Karpas-422 (cell line): ENCODE measurements around the gene SLC24A4. TPM values are rescaled to one million over a fixed set of nuclear protein-coding genes. Genes with fewer than 3 reads are reported as not detected.

Source experiments
- DNase-seq: peaks from one replicate; pipeline ENCODE4 v3.0.0-alpha.2; 2015
- H2AFZ ChIP-seq: fragments of 200-600 bp; sonication (generic); 2 replicates; pipeline ENCODE4 v1.6.1; 2014; ENCODE audit warnings: antibody characterized with exemption, low read length, mixed read lengths
- H3K27ac ChIP-seq: fragments of 200-600 bp; sonication (generic); 2 replicates; pipeline ENCODE4 v1.5.1; 2014; ENCODE audit warnings: mild to moderate bottlenecking, low read length, moderate library complexity
- H3K27me3 ChIP-seq: fragments of 200-600 bp; sonication (generic); 2 replicates; pipeline ENCODE4 v1.6.1; 2014; ENCODE audit warnings: low read length, mixed read lengths
- H3K36me3 ChIP-seq: fragments of 200-600 bp; sonication (generic); 2 replicates; pipeline ENCODE4 v1.6.1; 2014; ENCODE audit warnings: low read length, mixed read lengths; ENCODE audit not compliant: insufficient read depth
- H3K4me1 ChIP-seq: fragments of 200-600 bp; sonication (generic); 2 replicates; pipeline ENCODE4 v1.6.1; 2014; ENCODE audit warnings: mild to moderate bottlenecking, low read length, mixed read lengths
- H3K4me2 ChIP-seq: fragments of 200-600 bp; sonication (generic); 2 replicates; pipeline ENCODE4 v1.6.1; 2014; ENCODE audit warnings: low read length, low read depth, mild to moderate bottlenecking; ENCODE audit not compliant: poor library complexity, severe bottlenecking
- H3K4me3 ChIP-seq: fragments of 200-600 bp; sonication (generic); 2 replicates; pipeline ENCODE4 v1.5.1; 2014; ENCODE audit warnings: mild to moderate bottlenecking, antibody characterized with exemption, low read length, mixed read lengths
- H3K79me2 ChIP-seq: fragments of 200-600 bp; sonication (generic); 2 replicates; pipeline ENCODE4 v1.6.1; 2014; ENCODE audit warnings: mild to moderate bottlenecking, low read length, mixed read lengths
- H3K9ac ChIP-seq: fragments of 200-600 bp; sonication (generic); 2 replicates; pipeline ENCODE4 v1.6.0; 2014; ENCODE audit warnings: low read length
- H3K9me2 ChIP-seq: fragments of 200-600 bp; sonication (generic), shearing (Covaris generic); replicated peaks from 2 replicates; pipeline ENCODE4 v1.6.0; 2014; ENCODE audit warnings: mild to moderate bottlenecking, low read length, moderate library complexity; ENCODE audit not compliant: insufficient read depth
- H3K9me3 ChIP-seq: fragments of 300-700, 200-600 bp; sonication (generic); 2 replicates; pipeline ENCODE4 v1.6.1; 2014; ENCODE audit warnings: low read length, mixed read lengths
- H4K20me1 ChIP-seq: fragments of 200-600 bp; sonication (generic); 2 replicates; pipeline ENCODE4 v1.6.1; 2014; ENCODE audit warnings: mild to moderate bottlenecking, antibody characterized with exemption, low read length, low read depth; ENCODE audit not compliant: insufficient read depth
- total RNA-seq: library from RNA; depleted of rRNA; stranded (reverse); fragments of >200 nt; shearing (Covaris generic); gene quantifications from 2 replicates; pipeline ENCODE4 v1.2.3, GENCODE V29; 2014; ENCODE audit warnings: low replicate concordance

Gene SLC24A4
- total RNA-seq, 1 experiment from 2014 or later = not detected

- Histone ChIP-seq H3K9me3 (no peaks in the 10 kb centered on the region), H2AFZ (no peak overlapping the region), H3K4me3 (no peak overlapping the region), H3K36me3 (no peaks in the 10 kb centered on the region), H3K79me2 (no peaks in the 10 kb centered on the region), H3K27me3 (no peaks in the 10 kb centered on the region), H3K4me2 (no peak overlapping the region), H3K9ac (no peak overlapping the region), H3K27ac (no peak overlapping the region), H3K9me2 (no peaks in the 10 kb centered on the region), H3K4me1 (no peaks in the 10 kb centered on the region), H4K20me1 (0 out of 2 replicates have a peak, but pooled peaks cover 4% of the 10 kb centered on the region)
- DNase-seq = no peak
Observed at GRCh38 chr14:92384461-92385133, 61.6 kb downstream of the SLC24A4 start.

- no peak overlapping the region for H3K27ac ChIP-seq
Observed at GRCh38 chr14:92385561-92385960, 62.6 kb downstream of the SLC24A4 start.

GRCh38 chr14:92386165-92386564 lies 63.2 kb downstream of the SLC24A4 start:
- no peaks in the 10 kb centered on the region for H3K4me1 ChIP-seq
- H3K9ac ChIP-seq = no peak overlapping the region
- no peak overlapping the region for H2AFZ ChIP-seq
- no peaks in the 10 kb centered on the region for H3K9me2 ChIP-seq
- DNase-seq = no peak
- H3K9me3 ChIP-seq = no peaks in the 10 kb centered on the region
- H3K4me3 ChIP-seq = no peak overlapping the region
- H3K4me2 ChIP-seq = no peak overlapping the region
- no peaks in the 10 kb centered on the region for H3K36me3 ChIP-seq
- no peak overlapping the region for H3K27ac ChIP-seq
- H3K79me2 ChIP-seq = no peaks in the 10 kb centered on the region
- H4K20me1 ChIP-seq = 0 out of 2 replicates have a peak, but pooled peaks cover 4% of the 10 kb centered on the region
- H3K27me3 ChIP-seq = no peaks in the 10 kb centered on the region

More at GRCh38 chr14:92385561-92385960, 62.6 kb downstream of the SLC24A4 start:
- no peaks in the 10 kb centered on the region for H3K79me2 ChIP-seq
- no peaks in the 10 kb centered on the region for H3K36me3 ChIP-seq
- no peaks in the 10 kb centered on the region for H3K27me3 ChIP-seq
- H3K9me2 ChIP-seq = no peaks in the 10 kb centered on the region
- H4K20me1 ChIP-seq = 0 out of 2 replicates have a peak, but pooled peaks cover 4% of the 10 kb centered on the region
- no peak overlapping the region for H3K9ac ChIP-seq
- no peak overlapping the region for H3K4me3 ChIP-seq
- no peak overlapping the region for H3K4me2 ChIP-seq
- no peaks in the 10 kb centered on the region for H3K9me3 ChIP-seq
- no peak overlapping the region for H2AFZ ChIP-seq
- no peaks in the 10 kb centered on the region for H3K4me1 ChIP-seq
- DNase-seq = no peak

GRCh38 chr14:92386637-92387036 lies 63.7 kb downstream of the SLC24A4 start:
- Histone ChIP-seq H3K27ac (no peak overlapping the region), H3K9me2 (no peaks in the 10 kb centered on the region), H4K20me1 (0 out of 2 replicates have a peak, but pooled peaks cover 4% of the 10 kb centered on the region), H3K9ac (no peak overlapping the region), H3K79me2 (no peaks in the 10 kb centered on the region), H3K9me3 (no peaks in the 10 kb centered on the region), H3K4me2 (no peak overlapping the region), H3K4me3 (no peak overlapping the region), H3K27me3 (no peaks in the 10 kb centered on the region), H2AFZ (no peak overlapping the region), H3K36me3 (no peaks in the 10 kb centered on the region), H3K4me1 (no peaks in the 10 kb centered on the region)
- no peak for DNase-seq

- H3K9ac ChIP-seq = no peak overlapping the region
- H3K36me3 ChIP-seq = no peaks in the 10 kb centered on the region
- no peaks in the 10 kb centered on the region for H3K9me3 ChIP-seq
- no peaks in the 10 kb centered on the region for H3K4me1 ChIP-seq
- no peaks in the 10 kb centered on the region for H3K79me2 ChIP-seq
- H2AFZ ChIP-seq = no peak overlapping the region
- no peaks in the 10 kb centered on the region for H3K9me2 ChIP-seq
- H3K4me3 ChIP-seq = no peak overlapping the region
- H3K27ac ChIP-seq = no peak overlapping the region
- DNase-seq = no peak
- 0 out of 2 replicates have a peak, but pooled peaks cover 4% of the 10 kb centered on the region for H4K20me1 ChIP-seq
- no peaks in the 10 kb centered on the region for H3K27me3 ChIP-seq
- no peak overlapping the region for H3K4me2 ChIP-seq
Observed at GRCh38 chr14:92387578-92387977, 64.6 kb downstream of the SLC24A4 start.

GRCh38 chr14:92389598-92390158 lies 66.7 kb downstream of the SLC24A4 start:
- Histone ChIP-seq H3K27me3 (no peaks in the 10 kb centered on the region), H3K36me3 (no peaks in the 10 kb centered on the region), H3K4me2 (no peak overlapping the region), H3K9ac (no peak overlapping the region), H3K27ac (no peak overlapping the region), H2AFZ (no peak overlapping the region), H3K4me3 (no peak overlapping the region), H3K79me2 (no peaks in the 10 kb centered on the region), H3K9me3 (no peaks in the 10 kb centered on the region), H3K9me2 (no peaks in the 10 kb centered on the region), H3K4me1 (no peaks in the 10 kb centered on the region), H4K20me1 (0 out of 2 replicates have a peak, but pooled peaks cover 4% of the 10 kb centered on the region)
- DNase-seq = no peak

- Histone ChIP-seq H3K27ac (no peak overlapping the region), H3K4me2 (no peak overlapping the region), H3K36me3 (no peaks in the 10 kb centered on the region), H3K4me1 (no peaks in the 10 kb centered on the region), H3K27me3 (no peaks in the 10 kb centered on the region), H2AFZ (no peak overlapping the region), H3K9me3 (no peaks in the 10 kb centered on the region), H3K4me3 (no peak overlapping the region), H3K9me2 (no peaks in the 10 kb centered on the region), H3K9ac (no peak overlapping the region), H3K79me2 (no peaks in the 10 kb centered on the region), H4K20me1 (no peaks in the 10 kb centered on the region)
- no peak for DNase-seq
Observed at GRCh38 chr14:92391726-92392125, 68.8 kb downstream of the SLC24A4 start.

GRCh38 chr14:92392711-92393110 lies 69.7 kb downstream of the SLC24A4 start:
- no peaks in the 10 kb centered on the region for H3K9me2 ChIP-seq
- no peaks in the 10 kb centered on the region for H3K79me2 ChIP-seq
- no peaks in the 10 kb centered on the region for H4K20me1 ChIP-seq
- H2AFZ ChIP-seq = no peak overlapping the region
- no peak overlapping the region for H3K9ac ChIP-seq
- no peak overlapping the region for H3K4me2 ChIP-seq
- no peaks in the 10 kb centered on the region for H3K27me3 ChIP-seq
- H3K9me3 ChIP-seq = no peaks in the 10 kb centered on the region
- DNase-seq = no peak
- H3K4me3 ChIP-seq = no peak overlapping the region
- no peaks in the 10 kb centered on the region for H3K36me3 ChIP-seq
- H3K27ac ChIP-seq = no peak overlapping the region
- H3K4me1 ChIP-seq = peaks cover 3% of the 10 kb centered on the region
